GM19023 (cell line): ENCODE results near the gene SLC9A9.

ENCODE experiments used
- ATAC-seq: cut with Tn5 transposase; IDR thresholded peaks from one replicate; pipeline ENCODE4 v1.9.1; 2021; ENCODE audit warnings: mild to moderate bottlenecking, moderate library complexity; ENCODE audit not compliant: unreplicated experiment

Gene SLC9A9

DNA sequence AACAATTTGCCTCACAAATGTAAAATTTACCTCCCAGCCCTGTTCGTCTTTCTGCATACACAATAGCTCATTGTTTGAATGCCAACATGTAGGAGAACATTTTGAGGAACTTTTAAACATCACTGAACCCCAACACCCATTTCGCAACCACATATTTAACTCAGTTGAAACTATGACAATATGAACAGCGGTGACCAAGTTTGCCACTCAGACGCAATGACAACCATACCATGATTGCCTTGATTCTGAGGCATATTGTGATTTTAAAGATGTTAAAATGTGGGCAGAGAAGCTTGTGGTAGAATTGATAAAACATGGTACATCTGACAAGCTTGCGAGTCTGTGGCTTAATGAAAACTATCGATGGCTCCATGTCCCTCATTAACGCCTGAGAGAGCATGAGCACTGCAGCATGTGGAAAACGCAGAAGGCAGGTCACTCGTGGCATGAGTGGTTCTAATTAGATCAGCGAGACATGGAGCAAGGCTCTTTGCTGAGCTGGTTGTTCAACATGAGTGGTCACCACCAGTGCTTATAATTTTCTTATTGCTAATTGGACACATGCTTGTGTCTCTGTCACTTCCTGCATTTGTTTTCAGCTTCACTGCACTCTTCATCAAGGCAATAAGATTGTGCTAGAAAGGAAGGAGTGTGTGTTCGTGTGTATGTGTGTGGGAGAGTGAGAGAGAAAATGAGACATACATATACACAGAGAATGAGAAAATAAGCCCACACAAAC is 611.9 kb downstream of the SLC9A9 start:
- ATAC-seq = no peak

- ATAC-seq = no peak
Measured at GRCh38 chr3:143235614-143236204, 612.6 kb downstream of the SLC9A9 start.

GRCh38 chr3:143234526-143234925 is 613.7 kb downstream of the SLC9A9 start:
- no peak for ATAC-seq

GRCh38 chr3:143232981-143233380 is 615.3 kb downstream of the SLC9A9 start:
- ATAC-seq = no peak

- ATAC-seq = no peak
Measured at GRCh38 chr3:143228405-143228804, 619.9 kb downstream of the SLC9A9 start.

GRCh38 chr3:143226678-143227291 is 621.5 kb downstream of the SLC9A9 start:
- ATAC-seq = no peak

DNA sequence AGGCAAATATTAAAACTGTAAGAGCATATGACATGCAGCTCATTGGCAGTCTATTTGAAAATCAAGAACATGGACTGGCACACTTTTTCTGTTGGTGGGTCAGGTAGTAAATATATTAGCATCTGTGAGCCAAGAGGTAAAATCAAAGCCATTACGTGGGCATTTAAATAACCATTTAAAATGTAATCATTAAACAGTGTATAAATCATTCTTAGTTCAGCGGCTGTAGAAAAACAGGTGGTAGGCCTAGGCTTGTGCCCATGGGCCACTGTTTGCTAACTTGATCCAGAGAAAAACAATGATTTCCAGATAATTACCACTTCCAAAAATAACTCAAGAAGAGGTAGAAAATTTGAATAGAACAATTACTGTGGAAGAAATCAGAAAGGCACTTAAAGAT is 623.6 kb downstream of the SLC9A9 start:
- no peak for ATAC-seq

- no peak for ATAC-seq
Measured at GRCh38 chr3:143222981-143223380, 625.3 kb downstream of the SLC9A9 start.

DNA sequence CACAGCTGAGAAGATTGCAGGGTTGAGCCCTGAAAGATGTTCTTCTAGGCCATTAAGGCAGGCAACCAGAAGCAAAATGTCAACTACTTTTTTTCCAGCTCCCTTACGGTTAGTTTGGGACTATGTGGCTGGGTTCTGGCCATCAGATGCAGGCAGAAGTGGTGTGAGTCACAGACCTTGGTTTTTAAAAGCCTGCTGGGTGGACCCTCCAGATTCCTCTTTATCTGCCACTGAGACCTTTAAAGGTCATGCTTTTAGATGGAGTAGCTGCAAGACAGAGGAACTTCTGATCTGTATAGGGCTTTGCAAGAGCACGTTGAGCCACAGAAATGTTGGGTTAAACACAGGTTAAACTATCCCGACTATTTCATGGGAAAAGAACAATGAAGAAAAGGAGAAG is 625.8 kb downstream of the SLC9A9 start:
- no peak for ATAC-seq

- ATAC-seq = no peak
Measured at GRCh38 chr3:143221446-143221845, 626.8 kb downstream of the SLC9A9 start.

DNA sequence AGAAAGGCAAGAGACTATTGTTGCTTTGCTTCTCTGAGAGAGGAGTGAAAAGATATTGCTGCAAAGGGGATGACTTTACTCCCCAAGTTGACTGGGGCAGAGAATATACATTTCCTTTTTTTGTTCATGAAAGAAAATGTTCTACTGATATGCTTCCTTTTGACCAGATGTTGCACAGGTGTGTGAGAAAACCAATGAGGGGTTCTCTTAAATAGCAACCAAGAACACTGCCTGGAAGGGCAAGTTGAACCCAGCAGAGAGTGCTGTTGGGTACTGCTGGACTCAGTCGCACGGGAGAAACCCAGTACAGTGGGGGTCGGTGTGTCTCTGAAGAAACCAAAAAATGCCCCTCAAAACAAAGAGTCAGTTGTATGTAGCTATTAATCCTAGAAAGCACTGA is 627.5 kb downstream of the SLC9A9 start:
- no peak for ATAC-seq

GRCh38 chr3:143218166-143218835 is 630.0 kb downstream of the SLC9A9 start:
- no peak for ATAC-seq

DNA sequence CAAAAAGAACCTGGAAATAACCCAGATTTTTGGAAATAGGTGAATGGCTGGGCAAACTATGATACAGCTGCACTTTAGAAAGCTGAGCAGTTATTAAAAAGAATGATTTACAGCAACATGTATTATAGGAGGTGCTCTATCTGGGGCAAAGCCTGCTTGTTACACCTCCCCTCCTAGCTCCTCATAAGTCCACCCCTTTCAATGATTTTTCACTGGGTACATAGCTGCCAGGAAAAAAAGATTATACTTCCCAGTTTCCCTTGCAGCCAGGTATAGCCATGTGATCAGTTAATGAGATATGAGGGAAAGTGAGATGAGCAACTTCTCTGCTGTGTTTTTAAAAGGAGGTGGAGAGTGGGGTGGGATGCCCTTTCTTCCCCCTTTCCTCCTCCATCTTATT is 631.0 kb downstream of the SLC9A9 start:
- ATAC-seq = no peak

GRCh38 chr3:143216709-143217182 is 631.5 kb downstream of the SLC9A9 start:
- ATAC-seq = no peak
